OCI-LY1 (cell line): Measurements from ENCODE around the gene FBXL15.

Experiments
- EZH2 ChIP-seq: fragments of 200-600 bp; sonication (generic), shearing (Covaris generic); IDR thresholded peaks from 2 replicates; pipeline ENCODE4 v1.8.0; 2017; ENCODE audit warnings: borderline replicate concordance, mixed run types, mild to moderate bottlenecking, antibody characterized with exemption, low read length, moderate library complexity, mixed read lengths
- TF ChIP-seq, protein P1 (sequence below): fragments of 200-600 bp; sonication (generic), shearing (Covaris generic); IDR thresholded peaks from 2 replicates; pipeline ENCODE4 v1.5.1; 2017; ENCODE audit warnings: mild to moderate bottlenecking, antibody characterized with exemption, low read length, moderate library complexity, mixed read lengths

DNA sequence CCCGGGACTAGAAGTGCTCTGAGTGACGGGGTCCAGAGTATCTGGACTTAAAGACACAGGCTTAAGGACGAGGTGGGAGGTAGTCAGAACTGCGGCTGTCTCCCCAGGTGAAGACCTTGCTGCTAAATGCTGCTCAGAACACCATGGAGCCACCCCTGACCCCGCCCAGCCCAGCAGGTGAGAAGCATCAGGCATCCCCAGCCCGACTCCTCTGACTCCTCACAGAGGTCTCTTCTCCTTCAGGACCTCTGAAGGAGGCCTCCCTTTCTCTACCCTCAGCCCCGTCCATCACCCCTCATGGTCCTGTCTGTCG, 19.3 kb upstream of the FBXL15 start:
- TF ChIP-seq, protein P1, sequence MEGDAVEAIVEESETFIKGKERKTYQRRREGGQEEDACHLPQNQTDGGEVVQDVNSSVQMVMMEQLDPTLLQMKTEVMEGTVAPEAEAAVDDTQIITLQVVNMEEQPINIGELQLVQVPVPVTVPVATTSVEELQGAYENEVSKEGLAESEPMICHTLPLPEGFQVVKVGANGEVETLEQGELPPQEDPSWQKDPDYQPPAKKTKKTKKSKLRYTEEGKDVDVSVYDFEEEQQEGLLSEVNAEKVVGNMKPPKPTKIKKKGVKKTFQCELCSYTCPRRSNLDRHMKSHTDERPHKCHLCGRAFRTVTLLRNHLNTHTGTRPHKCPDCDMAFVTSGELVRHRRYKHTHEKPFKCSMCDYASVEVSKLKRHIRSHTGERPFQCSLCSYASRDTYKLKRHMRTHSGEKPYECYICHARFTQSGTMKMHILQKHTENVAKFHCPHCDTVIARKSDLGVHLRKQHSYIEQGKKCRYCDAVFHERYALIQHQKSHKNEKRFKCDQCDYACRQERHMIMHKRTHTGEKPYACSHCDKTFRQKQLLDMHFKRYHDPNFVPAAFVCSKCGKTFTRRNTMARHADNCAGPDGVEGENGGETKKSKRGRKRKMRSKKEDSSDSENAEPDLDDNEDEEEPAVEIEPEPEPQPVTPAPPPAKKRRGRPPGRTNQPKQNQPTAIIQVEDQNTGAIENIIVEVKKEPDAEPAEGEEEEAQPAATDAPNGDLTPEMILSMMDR: no peak
- no peak for TF ChIP-seq EZH2
